Esophagus muscularis mucosa (tissue), 4 donors: ENCODE data around the gene RAB11B. TPM values are rescaled to one million over a fixed set of nuclear protein-coding genes. Genes with fewer than 3 reads are reported as not detected.

Experiments used
- DNase-seq: peaks from one replicate; pipeline ENCODE4 v3.0.0-alpha.2; 2017; ENCODE audit errors: extremely low spot score
- H3K27ac ChIP-seq, 4 donors: fragments of 200-600 bp; sonication (generic); replicated peaks in 1 of 4; 1 replicate in 3 of 4; 2 replicates in 1 of 4; pipeline ENCODE4 v1.5.1; 2016 to 2019; ENCODE audit warnings: mild to moderate bottlenecking in 1 of 4
- H3K27me3 ChIP-seq, 4 donors: fragments of 200-600 bp; sonication (generic); one replicate each; pipeline versions ENCODE4 v1.5.1 to v1.6.0; 2016 to 2019
- H3K36me3 ChIP-seq, 4 donors: fragments of 200-600 bp; sonication (generic); one replicate each; pipeline ENCODE4 v1.5.1; 2016 to 2019
- H3K4me1 ChIP-seq, 4 donors: fragments of 200-600 bp; sonication (generic); one replicate each; pipeline ENCODE4 v1.5.1; 2016 to 2019
- H3K4me3 ChIP-seq, 4 donors: fragments of 200-600 bp; sonication (generic); 1 replicate in 2 of 4; 2 replicates in 2 of 4; pipeline ENCODE4 v1.5.1; 2016 to 2019; ENCODE audit warnings: mild to moderate bottlenecking in 4 of 4, moderate library complexity in 1 of 4
- H3K9me3 ChIP-seq, 4 donors: fragments of 200-600 bp; sonication (generic); 1 replicate in 3 of 4; 2 replicates in 1 of 4; pipeline ENCODE4 v1.5.1; 2016 to 2019
- CTCF ChIP-seq, 3 experiments: fragments of 200-600 bp in 2 of 3; fragments of 450-650 bp in 1 of 3; sonication (generic) in 2 of 3; IDR thresholded peaks; one replicate each; pipeline ENCODE4 v1.5.1; 2017 to 2019; ENCODE audit warnings: antibody characterized with exemption in 3 of 3, mild to moderate bottlenecking in 2 of 3, moderate library complexity in 1 of 3
- EP300 ChIP-seq: sonication (generic); formaldehyde crosslinking; IDR thresholded peaks from one replicate; pipeline ENCODE4 v1.6.1; 2017; ENCODE audit warnings: antibody characterized with exemption
- POLR2A ChIP-seq: fragments of 450-650 bp; IDR thresholded peaks from one replicate; pipeline ENCODE4 v1.6.1; 2017; ENCODE audit warnings: antibody characterized with exemption, moderate library complexity, mild to moderate bottlenecking, low read depth
- POLR2AphosphoS5 ChIP-seq, 2 donors: sonication (generic); formaldehyde crosslinking; IDR thresholded peaks; one replicate each; pipeline ENCODE4 v1.6.1; 2017; ENCODE audit warnings: antibody characterized with exemption in 2 of 2
- WGBS: methylation state at CpG from one replicate; pipeline ENCODE4 v1.1.5; 2018; 5-methylcytosine and 5-hydroxymethylcytosine counted together
- intact Hi-C: fragments of 100-400 bp; cut with DNase I; formaldehyde crosslinking; loops from one replicate; pipeline ENCODE4 v1.15.1; 2023
- total RNA-seq, 4 donors: library from RNA; depleted of rRNA; stranded (reverse); fragments of >200 nt; gene quantifications; one replicate each; pipeline versions ENCODE4 v1.1.0 to v1.2.1, GENCODE V29; 2016

The RAB11B gene
- total RNA-seq, 4 donors from 2014 or later, result 27.8 to 101 (median 42.3) TPM

GRCh38 chr19:8392017-8392591, 1.9 kb downstream of the RAB11B start:
- no peaks in the 10 kb centered on the region for H3K9me3 ChIP-seq
- WGBS, result 31% methylated on average over 9 of the region's 11 CpGs
- intact Hi-C loops, result no loop called here
- H3K27me3 ChIP-seq, result no peaks in the 10 kb centered on the region
- peaks cover 63 to 77% (median 74%) of the 10 kb centered on the region in 4 donors for H3K4me1 ChIP-seq
- H3K4me3 ChIP-seq, result peak overlapping the region; percentile 13 to 98 (median 88)
- TF ChIP-seq EP300, result no peak
- TF ChIP-seq CTCF (IDR thresholded peaks at IDR 0.05), result no peak
- TF ChIP-seq POLR2AphosphoS5 (IDR thresholded peaks at IDR 0.05), result peak; percentile 59 to 76
- peak; percentile 12 for TF ChIP-seq POLR2A
- H3K27ac ChIP-seq, result peak overlapping the region; percentile 100
- H3K36me3 ChIP-seq, result peaks cover 0 to 6% (median 0%) of the 10 kb centered on the region in 4 donors
- DNase-seq, result no peak

- Histone ChIP-seq H3K27me3 (no peaks in the 10 kb centered on the region), H3K4me3 (no peak overlapping the region), H3K36me3 (peaks cover 0 to 5% (median 2%) of the 10 kb centered on the region in 4 donors), H3K4me1 (peaks cover 75 to 90% (median 85%) of the 10 kb centered on the region in 4 donors), H3K27ac (peak overlapping the region; percentile 100), H3K9me3 (no peaks in the 10 kb centered on the region)
- intact Hi-C loops, result no loop called here
- 78% methylated on average over 5 of the region's 8 CpGs for WGBS
- TF ChIP-seq POLR2AphosphoS5 (IDR thresholded peaks at IDR 0.05), result no peak
- no peak for TF ChIP-seq CTCF (IDR thresholded peaks at IDR 0.05)
- TF ChIP-seq POLR2A, result no peak
- TF ChIP-seq EP300, result no peak
- no peak for DNase-seq
Observed at GRCh38 chr19:8393192-8393870, 3.2 kb downstream of the RAB11B start.

GRCh38 chr19:8393871-8394250, 3.7 kb downstream of the RAB11B start:
- Histone ChIP-seq H3K27me3 (no peaks in the 10 kb centered on the region), H3K9me3 (no peaks in the 10 kb centered on the region), H3K36me3 (peaks cover 0 to 5% (median 2%) of the 10 kb centered on the region in 4 donors), H3K4me3 (no peak overlapping the region), H3K27ac (peak overlapping the region; percentile 100), H3K4me1 (peaks cover 78 to 90% (median 87%) of the 10 kb centered on the region in 4 donors)
- DNase-seq, result no peak
- intact Hi-C loops, result no loop called here
- 89% methylated on average over 7 of the region's 8 CpGs for WGBS
- no peak for TF ChIP-seq CTCF (IDR thresholded peaks at IDR 0.05)
- no peak for TF ChIP-seq POLR2AphosphoS5 (IDR thresholded peaks at IDR 0.05)
- TF ChIP-seq POLR2A, result no peak
- no peak for TF ChIP-seq EP300

GRCh38 chr19:8395621-8396082, 5.5 kb downstream of the RAB11B start:
- Histone ChIP-seq H3K9me3 (no peaks in the 10 kb centered on the region), H3K4me1 (peaks cover 78 to 86% (median 79%) of the 10 kb centered on the region in 4 donors), H3K4me3 (no peak overlapping the region), H3K27ac (peak overlapping the region in 2 of 4 donors; percentile 100), H3K36me3 (peaks cover 7 to 20% (median 18%) of the 10 kb centered on the region in 4 donors), H3K27me3 (no peaks in the 10 kb centered on the region)
- DNase-seq, result no peak
- WGBS, result 92% methylated on average over 7 of the region's 14 CpGs
- no peak for TF ChIP-seq POLR2AphosphoS5 (IDR thresholded peaks at IDR 0.05)
- no peak for TF ChIP-seq CTCF (IDR thresholded peaks at IDR 0.05)
- no peak for TF ChIP-seq POLR2A
- TF ChIP-seq EP300, result no peak
- intact Hi-C loops, result loop anchor here (1.0 kb wide), 1 partner anchor 41 kb away; no protein-coding TSS in a partner anchor
